HG02938 (cell line): ENCODE results near the gene DNAJB1.
"Not testable (repeated sequence)": the region's sequence is repeated elsewhere in the genome, so short reads cannot be mapped to it uniquely, and the experiment has no call there.

Experiments
- ATAC-seq: cut with Tn5 transposase; IDR thresholded peaks from one replicate; pipeline ENCODE4 v1.9.1; 2021; ENCODE audit warnings: mild to moderate bottlenecking, moderate library complexity; ENCODE audit not compliant: unreplicated experiment

The DNAJB1 gene

GRCh38 chr19:14517840-14518505 is at the start of gene DNAJB1:
Gene DNAJB1, minus strand, starts transcription at chr19:14518397. Its CDS starts 48 bp downstream, at chr19:14518349.
- ATAC-seq: peak; percentile 61

- ATAC-seq: no peak
Measured at GRCh38 chr19:14567079-14567478, 48.9 kb upstream of the DNAJB1 start.

GRCh38 chr19:14566712-14567077 is 48.5 kb upstream of the DNAJB1 start:
- no peak for ATAC-seq

GRCh38 chr19:14565765-14566711 is 47.8 kb upstream of the DNAJB1 start:
- no peak for ATAC-seq

- ATAC-seq: no peak
Measured at GRCh38 chr19:14565298-14565679, 47.1 kb upstream of the DNAJB1 start.

GRCh38 chr19:14564652-14565297 is 46.6 kb upstream of the DNAJB1 start:
- ATAC-seq: not testable (repeated sequence)

GRCh38 chr19:14563989-14564651 is 45.9 kb upstream of the DNAJB1 start:
- ATAC-seq: no peak

GRCh38 chr19:14563590-14563926 is 45.4 kb upstream of the DNAJB1 start:
- ATAC-seq: no peak

GRCh38 chr19:14562660-14563589 is 44.7 kb upstream of the DNAJB1 start:
- no peak for ATAC-seq

GRCh38 chr19:14561847-14562351 is 43.7 kb upstream of the DNAJB1 start:
- ATAC-seq: no peak

GRCh38 chr19:14561249-14561648 is 43.1 kb upstream of the DNAJB1 start:
- no peak for ATAC-seq

- ATAC-seq: no peak
Measured at GRCh38 chr19:14560776-14561108, 42.5 kb upstream of the DNAJB1 start.

GRCh38 chr19:14559916-14560775 is 41.9 kb upstream of the DNAJB1 start:
- no peak for ATAC-seq

GRCh38 chr19:14558370-14559066 is 40.3 kb upstream of the DNAJB1 start:
- ATAC-seq: no peak

- no peak for ATAC-seq
Measured at GRCh38 chr19:14556662-14557188, 38.5 kb upstream of the DNAJB1 start.

- ATAC-seq: no peak
Measured at GRCh38 chr19:14555918-14556661, 37.9 kb upstream of the DNAJB1 start.

- ATAC-seq: no peak
Measured at GRCh38 chr19:14554382-14554812, 36.2 kb upstream of the DNAJB1 start.

GRCh38 chr19:14553939-14554243 is 35.7 kb upstream of the DNAJB1 start:
- ATAC-seq: no peak
